A172 (cell line): ENCODE results near the gene TMEM270. TPM values are rescaled to one million over a fixed set of nuclear protein-coding genes. Genes with fewer than 3 reads are reported as not detected.

Experiments used
- DNase-seq: peaks from one replicate; pipeline ENCODE4 v3.0.0-alpha.2; 2015; ENCODE audit warnings: low spot score
- total RNA-seq: library from RNA; depleted of rRNA; stranded (reverse); fragments of >200 nt; shearing (Covaris generic); gene quantifications from 2 replicates; pipeline ENCODE4 v1.2.3, GENCODE V29; 2014; rRNA removed

Gene TMEM270
- total RNA-seq, 1 experiment from 2014 or later, result 0.52 TPM

GRCh38 chr7:73904219-73905137 lies 43.5 kb downstream of the TMEM270 start:
- DNase-seq, result peak; percentile 77

GRCh38 chr7:73905360-73905759 lies 44.4 kb downstream of the TMEM270 start:
- DNase-seq, result no peak

GRCh38 chr7:73906874-73907273 lies 45.9 kb downstream of the TMEM270 start:
- no peak for DNase-seq

GRCh38 chr7:73907554-73908122 lies 46.7 kb downstream of the TMEM270 start:
- no peak for DNase-seq

GRCh38 chr7:73908123-73908611 lies 47.2 kb downstream of the TMEM270 start:
- DNase-seq, result no peak

- DNase-seq, result no peak
These were observed 48.3 kb downstream of the TMEM270 start for GRCh38 chr7:73909051-73909941.

GRCh38 chr7:73909996-73910395 lies 49.0 kb downstream of the TMEM270 start:
- DNase-seq, result no peak

- no peak for DNase-seq
These were observed 51.3 kb downstream of the TMEM270 start for GRCh38 chr7:73912223-73912622.

Other genes with a start within 250 kb of the TMEM270 start
- not detected in 2 replicates for gene MLXIPL, start 236.6 kb upstream of the TMEM270 start, total RNA-seq
- 6.6 and 8.3 TPM in 2 replicates for gene VPS37D, start 193.3 kb upstream of the TMEM270 start, total RNA-seq
- gene DNAJC30, start 177.7 kb upstream of the TMEM270 start, total RNA-seq, result 1.4 and 2.5 TPM in 2 replicates
- gene BUD23, start 177.6 kb upstream of the TMEM270 start, total RNA-seq, result 129 and 138 TPM in 2 replicates
- gene STX1A, start 141.5 kb upstream of the TMEM270 start, total RNA-seq, result 18.6 and 30.2 TPM in 2 replicates
- gene ABHD11, start 122.4 kb upstream of the TMEM270 start, total RNA-seq, result 35.9 and 46.9 TPM in 2 replicates
- not detected in 2 replicates for gene CLDN3, start 90.9 kb upstream of the TMEM270 start, total RNA-seq
- gene CLDN4, start 30.2 kb upstream of the TMEM270 start, total RNA-seq, result 31.4 and 35.4 TPM in 2 replicates
- gene METTL27, start 18.6 kb upstream of the TMEM270 start, total RNA-seq, result 2.3 and 3.1 TPM in 2 replicates
- gene ELN, start 167.0 kb downstream of the TMEM270 start, total RNA-seq, result 0.41 and 0.50 TPM in 2 replicates
- gene LIMK1, start 222.6 kb downstream of the TMEM270 start, total RNA-seq, result 104 and 113 TPM in 2 replicates